MM.1S (cell line): Measurements from ENCODE around the gene PDXK.

Experiments used
- EZH2phosphoT487 ChIP-seq: fragments of 300-600 bp; sonication (generic); IDR thresholded peaks from 2 replicates; pipeline ENCODE4 v1.6.1; 2018; ENCODE audit warnings: antibody characterized with exemption, low read length
- TF ChIP-seq, protein P1 (sequence below): fragments of 300-600 bp; sonication (generic); IDR thresholded peaks from 2 replicates; pipeline ENCODE4 v1.5.1; 2016; ENCODE audit warnings: antibody characterized with exemption, low read length, mixed read lengths

DNA sequence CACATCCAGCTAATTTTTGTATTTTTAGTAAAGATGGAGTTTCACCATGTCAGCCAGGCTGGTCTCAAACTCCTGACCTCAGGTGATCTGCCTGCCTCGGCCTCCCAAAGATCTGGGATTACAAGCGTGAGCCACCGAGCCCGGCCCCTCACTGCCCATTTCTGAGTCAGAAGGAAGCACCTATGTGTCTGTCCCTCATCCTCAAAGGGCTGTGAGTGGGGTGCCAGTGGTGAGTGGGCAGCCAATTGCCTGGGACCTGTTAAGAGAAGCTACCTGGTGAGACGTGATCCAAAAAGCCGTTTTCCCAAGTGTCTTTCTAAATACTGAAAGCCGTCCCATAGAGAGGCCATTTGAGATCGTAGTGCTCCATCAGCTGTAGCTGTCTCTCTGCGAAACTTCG lies 27.1 kb upstream of the PDXK start:
- no peak for TF ChIP-seq EZH2phosphoT487
- TF ChIP-seq, protein P1, sequence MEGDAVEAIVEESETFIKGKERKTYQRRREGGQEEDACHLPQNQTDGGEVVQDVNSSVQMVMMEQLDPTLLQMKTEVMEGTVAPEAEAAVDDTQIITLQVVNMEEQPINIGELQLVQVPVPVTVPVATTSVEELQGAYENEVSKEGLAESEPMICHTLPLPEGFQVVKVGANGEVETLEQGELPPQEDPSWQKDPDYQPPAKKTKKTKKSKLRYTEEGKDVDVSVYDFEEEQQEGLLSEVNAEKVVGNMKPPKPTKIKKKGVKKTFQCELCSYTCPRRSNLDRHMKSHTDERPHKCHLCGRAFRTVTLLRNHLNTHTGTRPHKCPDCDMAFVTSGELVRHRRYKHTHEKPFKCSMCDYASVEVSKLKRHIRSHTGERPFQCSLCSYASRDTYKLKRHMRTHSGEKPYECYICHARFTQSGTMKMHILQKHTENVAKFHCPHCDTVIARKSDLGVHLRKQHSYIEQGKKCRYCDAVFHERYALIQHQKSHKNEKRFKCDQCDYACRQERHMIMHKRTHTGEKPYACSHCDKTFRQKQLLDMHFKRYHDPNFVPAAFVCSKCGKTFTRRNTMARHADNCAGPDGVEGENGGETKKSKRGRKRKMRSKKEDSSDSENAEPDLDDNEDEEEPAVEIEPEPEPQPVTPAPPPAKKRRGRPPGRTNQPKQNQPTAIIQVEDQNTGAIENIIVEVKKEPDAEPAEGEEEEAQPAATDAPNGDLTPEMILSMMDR = no peak
